Stomach (tissue), 4 donors: ENCODE results near the gene MAGI2.

ENCODE experiments used
- POLR2A ChIP-seq, 4 donors: fragments of 450-650 bp; IDR thresholded peaks; one replicate each; pipeline ENCODE4 v1.6.1; 2016; ENCODE audit warnings: antibody characterized with exemption in 4 of 4, control low read depth in 2 of 4, mild to moderate bottlenecking in 1 of 4, moderate library complexity in 1 of 4
- TF ChIP-seq, protein P1 (sequence below), 7 experiments: fragments of 450-650 bp in 4 of 7; fragments of 200-600 bp in 3 of 7; sonication (generic) in 3 of 7; IDR thresholded peaks; one replicate each; pipeline ENCODE4 v1.5.1; 2016 to 2019; ENCODE audit warnings: antibody characterized with exemption in 7 of 7, control low read depth in 2 of 7, mild to moderate bottlenecking in 1 of 7

DNA sequence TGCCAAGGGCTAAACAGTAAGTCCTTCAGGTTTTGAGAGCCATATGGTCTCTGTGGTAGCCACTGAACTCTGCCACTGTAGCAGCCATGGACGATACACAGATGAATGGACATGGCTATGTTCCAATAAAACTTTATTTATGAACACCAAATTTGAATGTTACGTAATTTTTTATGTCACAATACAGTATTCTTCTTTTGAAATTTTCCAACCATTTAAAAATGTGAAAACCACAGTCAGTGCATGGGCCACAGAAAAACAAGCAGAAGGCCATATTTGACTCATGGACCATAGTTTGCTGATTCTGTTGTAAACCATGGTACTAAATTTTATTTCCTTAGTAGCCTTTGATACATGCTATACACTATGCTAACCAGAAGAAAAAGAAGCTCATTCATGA, 361.8 kb downstream of the MAGI2 start:
- TF ChIP-seq POLR2A (IDR thresholded peaks at IDR 0.05): no peak
- TF ChIP-seq, protein P1, sequence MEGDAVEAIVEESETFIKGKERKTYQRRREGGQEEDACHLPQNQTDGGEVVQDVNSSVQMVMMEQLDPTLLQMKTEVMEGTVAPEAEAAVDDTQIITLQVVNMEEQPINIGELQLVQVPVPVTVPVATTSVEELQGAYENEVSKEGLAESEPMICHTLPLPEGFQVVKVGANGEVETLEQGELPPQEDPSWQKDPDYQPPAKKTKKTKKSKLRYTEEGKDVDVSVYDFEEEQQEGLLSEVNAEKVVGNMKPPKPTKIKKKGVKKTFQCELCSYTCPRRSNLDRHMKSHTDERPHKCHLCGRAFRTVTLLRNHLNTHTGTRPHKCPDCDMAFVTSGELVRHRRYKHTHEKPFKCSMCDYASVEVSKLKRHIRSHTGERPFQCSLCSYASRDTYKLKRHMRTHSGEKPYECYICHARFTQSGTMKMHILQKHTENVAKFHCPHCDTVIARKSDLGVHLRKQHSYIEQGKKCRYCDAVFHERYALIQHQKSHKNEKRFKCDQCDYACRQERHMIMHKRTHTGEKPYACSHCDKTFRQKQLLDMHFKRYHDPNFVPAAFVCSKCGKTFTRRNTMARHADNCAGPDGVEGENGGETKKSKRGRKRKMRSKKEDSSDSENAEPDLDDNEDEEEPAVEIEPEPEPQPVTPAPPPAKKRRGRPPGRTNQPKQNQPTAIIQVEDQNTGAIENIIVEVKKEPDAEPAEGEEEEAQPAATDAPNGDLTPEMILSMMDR (IDR thresholded peaks at IDR 0.05): no peak
